ENCODE data around the gene ETV4. TPM values are rescaled to one million over a fixed set of nuclear protein-coding genes. Genes with fewer than 3 reads are reported as not detected.

ETV4 gene
- total RNA-seq, 1 donor from 2014 or later, result not detected

DNA sequence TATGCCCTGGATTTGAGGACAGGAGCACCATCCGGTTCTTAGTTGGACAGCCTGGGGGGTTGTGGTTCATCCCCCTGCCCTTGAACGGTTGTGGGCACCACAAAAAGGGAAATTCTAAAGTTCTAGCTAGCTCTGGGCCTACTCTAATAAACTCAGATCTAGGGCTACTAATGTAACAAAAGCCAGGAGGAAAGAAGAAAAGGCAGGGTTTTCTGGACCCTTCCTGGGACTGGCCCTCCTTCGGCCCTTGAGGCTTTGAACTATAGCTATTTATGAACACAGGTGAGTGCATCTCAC lies 15.1 kb downstream of the ETV4 start:
- no peak overlapping the region for H3K4me3 Mint-ChIP-seq
- intact Hi-C loops (cut with micrococcal nuclease), result no loop called here
- peaks cover 16% of the 10 kb centered on the region for H3K36me3 Mint-ChIP-seq (ENCODE audit: low read depth)
- CTCF ChIA-PET, result no interaction called here
- TF ChIP-seq, protein P1, sequence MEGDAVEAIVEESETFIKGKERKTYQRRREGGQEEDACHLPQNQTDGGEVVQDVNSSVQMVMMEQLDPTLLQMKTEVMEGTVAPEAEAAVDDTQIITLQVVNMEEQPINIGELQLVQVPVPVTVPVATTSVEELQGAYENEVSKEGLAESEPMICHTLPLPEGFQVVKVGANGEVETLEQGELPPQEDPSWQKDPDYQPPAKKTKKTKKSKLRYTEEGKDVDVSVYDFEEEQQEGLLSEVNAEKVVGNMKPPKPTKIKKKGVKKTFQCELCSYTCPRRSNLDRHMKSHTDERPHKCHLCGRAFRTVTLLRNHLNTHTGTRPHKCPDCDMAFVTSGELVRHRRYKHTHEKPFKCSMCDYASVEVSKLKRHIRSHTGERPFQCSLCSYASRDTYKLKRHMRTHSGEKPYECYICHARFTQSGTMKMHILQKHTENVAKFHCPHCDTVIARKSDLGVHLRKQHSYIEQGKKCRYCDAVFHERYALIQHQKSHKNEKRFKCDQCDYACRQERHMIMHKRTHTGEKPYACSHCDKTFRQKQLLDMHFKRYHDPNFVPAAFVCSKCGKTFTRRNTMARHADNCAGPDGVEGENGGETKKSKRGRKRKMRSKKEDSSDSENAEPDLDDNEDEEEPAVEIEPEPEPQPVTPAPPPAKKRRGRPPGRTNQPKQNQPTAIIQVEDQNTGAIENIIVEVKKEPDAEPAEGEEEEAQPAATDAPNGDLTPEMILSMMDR (IDR thresholded peaks at IDR 0.05), result no peak
- peaks cover under 1% of the 10 kb centered on the region for H3K4me1 Mint-ChIP-seq
- POLR2A ChIA-PET, result interaction anchor here (0.6 kb wide), 1 partner anchor 163 kb away, joined by 3 read pairs; no protein-coding TSS in a partner anchor
- no peaks in the 10 kb centered on the region for H3K27me3 Mint-ChIP-seq
- no peaks in the 10 kb centered on the region for H3K9me3 Mint-ChIP-seq
- H3K27ac Mint-ChIP-seq, result no peak overlapping the region
- ATAC-seq (ENCODE audit: low read depth) (no peak), DNase-seq (no peak)

DNA sequence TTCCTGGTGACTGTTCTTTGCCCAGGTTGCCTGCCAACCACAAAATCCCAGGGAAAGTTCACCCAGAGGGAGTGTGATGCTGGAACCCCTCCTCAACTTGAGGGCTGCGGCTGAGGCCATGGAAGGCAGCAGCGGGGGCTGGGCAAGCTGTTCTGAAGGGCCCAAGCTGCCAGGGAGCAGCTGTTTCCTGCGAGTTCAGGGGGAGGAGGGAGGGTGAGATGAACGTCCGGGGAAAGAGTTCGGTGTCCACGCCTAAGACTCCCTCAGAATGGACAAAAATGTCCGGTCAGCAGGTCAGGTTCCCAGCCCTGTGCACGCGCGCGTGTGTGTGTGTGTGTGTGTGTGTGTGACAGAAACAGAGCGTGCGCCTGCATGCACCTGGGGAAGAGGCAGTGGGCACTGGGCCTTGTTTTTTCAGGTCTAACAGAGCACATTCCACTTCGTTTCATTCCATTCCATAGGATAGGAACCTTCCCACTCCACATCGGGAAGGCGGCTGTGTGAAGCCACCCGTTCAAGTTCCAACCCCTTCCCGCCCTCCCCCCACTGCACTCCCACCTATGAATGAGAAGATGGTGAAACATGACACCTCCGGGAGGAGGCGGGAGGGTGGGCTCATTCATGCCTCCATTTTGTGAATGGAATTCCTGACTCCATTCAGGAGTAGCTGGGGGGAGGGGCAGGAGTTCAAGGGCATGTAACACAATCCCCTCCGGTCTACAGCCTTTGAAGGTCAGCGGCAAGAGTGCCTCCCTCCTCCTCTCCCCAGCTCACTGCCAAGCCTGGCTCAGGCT lies 15.7 kb downstream of the ETV4 start:
- Mint-ChIP-seq H3K36me3 (ENCODE audit: low read depth) (peaks cover 20% of the 10 kb centered on the region), H3K27me3 (no peaks in the 10 kb centered on the region), H3K27ac (no peak overlapping the region), H3K4me1 (no peaks in the 10 kb centered on the region), H3K4me3 (no peak overlapping the region), H3K9me3 (no peaks in the 10 kb centered on the region)
- no peak for ATAC-seq (ENCODE audit: low read depth)
- intact Hi-C loops (cut with micrococcal nuclease), result no loop called here
- no peak for DNase-seq
- TF ChIP-seq, protein P1 (IDR thresholded peaks at IDR 0.05), result no peak
- CTCF ChIA-PET, result no interaction called here
- POLR2A ChIA-PET, result interaction anchor here (0.6 kb wide), 1 partner anchor 163 kb away, joined by 3 read pairs; no protein-coding TSS in a partner anchor

DNA sequence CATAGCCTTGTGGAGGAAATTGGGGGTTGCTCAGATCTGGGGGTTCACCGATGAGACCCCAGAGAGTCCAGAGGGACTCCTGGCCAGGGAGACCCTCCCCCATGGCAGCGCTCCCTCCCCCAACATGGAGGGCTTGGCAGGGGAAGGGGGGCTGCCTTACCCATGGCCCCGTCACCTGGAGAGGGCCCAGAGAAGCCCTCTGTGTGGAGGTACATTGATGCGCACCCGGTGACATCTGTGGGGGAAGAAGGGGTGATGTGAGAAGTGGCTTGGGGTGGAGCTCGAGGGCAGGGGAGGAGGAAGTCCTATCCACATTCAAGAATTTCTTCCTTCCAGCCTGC lies 16.2 kb downstream of the ETV4 start:
- no peaks in the 10 kb centered on the region for H3K4me1 Mint-ChIP-seq
- H3K27ac Mint-ChIP-seq, result no peak overlapping the region
- intact Hi-C loops (cut with micrococcal nuclease), result no loop called here
- DNase-seq (no peak), ATAC-seq (ENCODE audit: low read depth) (no peak)
- TF ChIP-seq, protein P1 (IDR thresholded peaks at IDR 0.05), result no peak
- peaks cover 25% of the 10 kb centered on the region for H3K36me3 Mint-ChIP-seq (ENCODE audit: low read depth)
- no peaks in the 10 kb centered on the region for H3K27me3 Mint-ChIP-seq
- ChIA-PET CTCF (no interaction called here), POLR2A (no interaction called here)
- H3K4me3 Mint-ChIP-seq, result no peak overlapping the region
- H3K9me3 Mint-ChIP-seq, result no peaks in the 10 kb centered on the region

DNA sequence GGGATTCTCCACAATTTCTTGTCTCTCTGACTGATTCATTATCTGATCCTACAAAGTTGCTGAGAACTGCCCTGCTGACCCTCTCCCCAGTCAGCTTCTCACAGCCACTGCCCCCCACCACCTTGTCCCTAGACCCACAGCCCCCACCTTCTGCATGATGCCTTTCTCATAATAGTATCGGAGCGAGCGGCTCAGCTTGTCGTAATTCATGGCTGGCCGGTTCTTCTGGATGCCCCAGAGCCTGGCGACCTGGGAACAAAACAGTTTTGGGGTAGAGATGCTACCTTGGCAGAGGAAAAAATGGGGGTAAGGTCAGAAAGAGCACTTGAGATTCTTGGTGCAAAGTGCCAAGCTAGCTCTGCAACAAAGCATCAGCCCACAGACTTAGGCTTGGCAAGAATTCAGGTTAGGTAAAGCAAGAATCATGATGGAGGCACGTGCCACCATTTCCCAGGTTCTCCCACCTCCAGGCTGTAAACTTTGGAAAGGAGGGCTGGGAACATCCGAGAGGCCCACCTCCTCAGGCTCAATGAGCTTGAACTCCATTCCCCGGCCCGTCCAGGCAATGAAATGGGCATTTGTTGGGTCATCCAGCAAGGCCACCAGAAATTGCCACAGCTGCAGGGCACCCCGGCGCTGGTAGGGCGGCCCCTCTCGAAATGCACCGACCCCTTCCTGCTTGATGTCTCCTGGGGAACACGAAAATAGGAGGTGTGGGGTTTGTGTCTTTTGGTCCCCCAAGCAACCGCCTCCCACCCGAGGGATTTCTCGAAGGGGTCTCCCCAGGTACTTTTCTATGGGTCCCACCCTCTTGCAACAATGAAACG lies 16.9 kb downstream of the ETV4 start:
- Mint-ChIP-seq H3K36me3 (ENCODE audit: low read depth) (peaks cover 33% of the 10 kb centered on the region), H3K27me3 (no peaks in the 10 kb centered on the region), H3K27ac (no peak overlapping the region), H3K4me3 (no peak overlapping the region), H3K9me3 (no peaks in the 10 kb centered on the region), H3K4me1 (no peaks in the 10 kb centered on the region)
- DNase-seq (no peak), ATAC-seq (ENCODE audit: low read depth) (no peak)
- CTCF ChIA-PET, result no interaction called here
- POLR2A ChIA-PET, result no interaction called here
- TF ChIP-seq, protein P1 (IDR thresholded peaks at IDR 0.05), result no peak
- intact Hi-C loops (cut with micrococcal nuclease), result no loop called here

DNA sequence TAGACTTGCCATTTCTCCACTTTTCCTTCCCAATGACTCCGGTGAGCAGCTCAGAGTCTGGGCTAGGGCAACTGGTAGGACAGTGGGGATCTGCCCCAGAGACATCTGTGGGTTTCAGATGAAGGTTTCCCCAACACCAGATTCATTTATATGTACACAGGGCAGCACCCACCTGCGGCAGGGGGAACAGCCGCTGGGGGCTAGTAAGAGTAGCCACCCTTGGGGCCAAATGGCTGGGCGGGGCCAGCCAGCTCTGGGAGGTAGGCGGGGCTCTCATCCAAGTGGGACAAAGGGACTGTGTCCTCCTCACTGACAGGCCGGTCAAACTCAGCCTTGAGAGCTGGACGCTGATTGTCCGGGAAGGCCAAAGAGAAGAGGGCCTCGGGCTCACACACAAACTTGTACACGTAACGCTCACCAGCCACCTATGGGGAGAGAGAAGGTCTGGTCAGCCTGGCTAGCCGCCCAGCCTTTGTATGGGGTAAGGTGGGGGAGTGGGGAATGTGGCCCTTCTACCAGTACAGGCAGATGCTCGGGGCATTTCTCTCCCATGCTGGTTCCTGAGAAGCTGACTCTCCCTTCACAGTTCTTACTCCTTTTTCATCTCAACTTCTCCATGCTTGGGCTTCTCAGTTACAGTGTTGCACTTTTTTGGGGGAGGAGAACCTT lies 17.7 kb downstream of the ETV4 start:
- no peak overlapping the region for H3K4me3 Mint-ChIP-seq
- TF ChIP-seq, protein P1 (IDR thresholded peaks at IDR 0.05), result no peak
- intact Hi-C loops (cut with micrococcal nuclease), result no loop called here
- H3K4me1 Mint-ChIP-seq, result no peaks in the 10 kb centered on the region
- ChIA-PET CTCF (no interaction called here), POLR2A (no interaction called here)
- no peak overlapping the region for H3K27ac Mint-ChIP-seq
- ATAC-seq (ENCODE audit: low read depth), result no peak
- no peaks in the 10 kb centered on the region for H3K9me3 Mint-ChIP-seq
- no peak for DNase-seq
- H3K36me3 Mint-ChIP-seq (ENCODE audit: low read depth), result peaks cover 40% of the 10 kb centered on the region
- no peaks in the 10 kb centered on the region for H3K27me3 Mint-ChIP-seq
